BE2C (cell line): ENCODE results near the gene CALM3.
A peak's percentile ranks its signal among the peaks of the same experiment; 100 is the strongest.

ENCODE experiments used
- DNase-seq: peaks from one replicate; pipeline ENCODE4 v3.0.0-alpha.2; 2020
- H3K27me3 ChIP-seq: fragments of 250-450 bp; sonication (Bioruptor Pico); 2 replicates; pipeline ENCODE4 v1.5.1; 2020; ENCODE audit warnings: mild to moderate bottlenecking
- H3K36me3 ChIP-seq: fragments of 250-450 bp; sonication (Bioruptor Pico); 2 replicates; pipeline ENCODE4 v1.5.1; 2020; ENCODE audit warnings: mild to moderate bottlenecking
- H3K4me1 ChIP-seq: fragments of 250-450 bp; sonication (Bioruptor Pico); 2 replicates; pipeline ENCODE4 v1.5.1; 2020
- H3K4me3 ChIP-seq: 2 replicates; pipeline ENCODE4 v1.5.1; 2011; ENCODE audit warnings: low read depth, low read length
- H3K9me3 ChIP-seq: fragments of 250-450 bp; sonication (Bioruptor Pico); 2 replicates; pipeline ENCODE4 v1.5.1; 2020
- TF ChIP-seq, protein P1 (sequence below): IDR thresholded peaks from 2 replicates; pipeline ENCODE4 v1.5.1; 2012; ENCODE audit warnings: mild to moderate bottlenecking, low read depth, low read length

Gene CALM3

DNA sequence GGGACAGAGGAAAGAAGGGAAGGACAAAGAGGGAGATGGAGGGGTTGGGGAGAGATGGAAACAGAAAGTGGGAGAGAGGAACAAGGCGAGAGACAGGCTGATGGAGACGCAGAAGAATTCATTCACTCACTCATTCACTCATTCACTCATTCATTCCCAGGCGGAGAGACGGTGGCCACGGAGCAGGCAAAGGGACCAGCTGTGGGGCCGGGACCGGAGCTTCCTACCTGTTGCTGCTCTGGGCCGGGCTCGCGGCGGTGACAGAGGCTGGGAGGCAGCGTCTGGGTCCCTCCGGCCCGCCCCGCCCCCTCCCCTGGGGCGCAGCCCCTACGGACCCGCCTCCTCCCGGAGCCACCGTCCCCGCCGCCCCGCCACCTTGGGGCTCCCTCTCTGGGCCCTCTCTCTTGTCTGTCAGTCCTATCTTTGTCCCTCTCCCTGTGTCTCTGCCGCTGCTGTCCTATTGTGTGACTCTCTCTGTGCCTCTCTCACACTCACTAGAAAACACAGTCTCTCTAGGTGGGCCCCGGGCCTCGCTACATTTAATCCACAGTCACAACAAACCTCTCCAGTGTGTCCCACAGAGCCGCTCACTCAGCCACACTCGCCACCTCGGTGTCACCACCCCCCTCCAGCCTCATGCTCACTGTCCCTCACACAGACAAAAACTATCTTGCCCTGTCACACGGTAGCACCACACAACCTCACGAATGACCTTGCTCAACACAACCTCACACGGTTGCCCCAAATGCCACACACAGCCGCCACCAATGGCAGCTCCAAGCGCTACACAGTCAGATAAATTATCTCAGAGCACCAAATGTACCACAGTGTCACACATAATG is 35.0 kb downstream of the CALM3 start, which contains the start of gene GNG8:
GNG8 (minus strand) TSS at position 283 of the 842 bp plus-strand sequence. CDS start 1,520 bp downstream, outside the sequence.
- no peak for DNase-seq
- Histone ChIP-seq H3K4me1 (peaks cover 29% of the 10 kb centered on the region), H3K27me3 (no peaks in the 10 kb centered on the region), H3K36me3 (no peaks in the 10 kb centered on the region), H3K4me3 (no peak within 1 kb of the TSS), H3K9me3 (no peaks in the 10 kb centered on the region)
- TF ChIP-seq, protein P1, sequence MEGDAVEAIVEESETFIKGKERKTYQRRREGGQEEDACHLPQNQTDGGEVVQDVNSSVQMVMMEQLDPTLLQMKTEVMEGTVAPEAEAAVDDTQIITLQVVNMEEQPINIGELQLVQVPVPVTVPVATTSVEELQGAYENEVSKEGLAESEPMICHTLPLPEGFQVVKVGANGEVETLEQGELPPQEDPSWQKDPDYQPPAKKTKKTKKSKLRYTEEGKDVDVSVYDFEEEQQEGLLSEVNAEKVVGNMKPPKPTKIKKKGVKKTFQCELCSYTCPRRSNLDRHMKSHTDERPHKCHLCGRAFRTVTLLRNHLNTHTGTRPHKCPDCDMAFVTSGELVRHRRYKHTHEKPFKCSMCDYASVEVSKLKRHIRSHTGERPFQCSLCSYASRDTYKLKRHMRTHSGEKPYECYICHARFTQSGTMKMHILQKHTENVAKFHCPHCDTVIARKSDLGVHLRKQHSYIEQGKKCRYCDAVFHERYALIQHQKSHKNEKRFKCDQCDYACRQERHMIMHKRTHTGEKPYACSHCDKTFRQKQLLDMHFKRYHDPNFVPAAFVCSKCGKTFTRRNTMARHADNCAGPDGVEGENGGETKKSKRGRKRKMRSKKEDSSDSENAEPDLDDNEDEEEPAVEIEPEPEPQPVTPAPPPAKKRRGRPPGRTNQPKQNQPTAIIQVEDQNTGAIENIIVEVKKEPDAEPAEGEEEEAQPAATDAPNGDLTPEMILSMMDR = no peak

DNA sequence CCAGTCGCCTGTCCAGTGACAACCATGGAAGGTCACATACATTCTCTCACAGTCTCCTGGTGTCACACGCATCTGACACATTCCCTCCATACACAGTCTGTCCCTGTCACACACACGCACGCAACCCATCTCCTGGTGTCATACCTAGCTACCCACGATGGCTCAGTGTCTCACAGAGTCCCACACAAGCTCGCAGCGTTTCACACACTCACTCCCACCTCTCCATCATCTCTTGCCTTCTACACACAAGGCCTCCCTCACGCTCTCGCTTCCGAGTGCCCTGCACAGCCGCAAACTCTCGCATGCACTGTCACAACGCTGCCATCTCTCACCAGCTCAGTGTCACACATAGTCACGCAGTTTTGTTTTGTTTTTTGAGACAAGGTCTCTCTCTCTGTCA is 36.1 kb downstream of the CALM3 start:
- Histone ChIP-seq H3K9me3 (no peaks in the 10 kb centered on the region), H3K4me3 (no peak overlapping the region), H3K4me1 (peaks cover 19% of the 10 kb centered on the region), H3K36me3 (no peaks in the 10 kb centered on the region), H3K27me3 (no peaks in the 10 kb centered on the region)
- TF ChIP-seq, protein P1 = no peak
- no peak for DNase-seq

DNA sequence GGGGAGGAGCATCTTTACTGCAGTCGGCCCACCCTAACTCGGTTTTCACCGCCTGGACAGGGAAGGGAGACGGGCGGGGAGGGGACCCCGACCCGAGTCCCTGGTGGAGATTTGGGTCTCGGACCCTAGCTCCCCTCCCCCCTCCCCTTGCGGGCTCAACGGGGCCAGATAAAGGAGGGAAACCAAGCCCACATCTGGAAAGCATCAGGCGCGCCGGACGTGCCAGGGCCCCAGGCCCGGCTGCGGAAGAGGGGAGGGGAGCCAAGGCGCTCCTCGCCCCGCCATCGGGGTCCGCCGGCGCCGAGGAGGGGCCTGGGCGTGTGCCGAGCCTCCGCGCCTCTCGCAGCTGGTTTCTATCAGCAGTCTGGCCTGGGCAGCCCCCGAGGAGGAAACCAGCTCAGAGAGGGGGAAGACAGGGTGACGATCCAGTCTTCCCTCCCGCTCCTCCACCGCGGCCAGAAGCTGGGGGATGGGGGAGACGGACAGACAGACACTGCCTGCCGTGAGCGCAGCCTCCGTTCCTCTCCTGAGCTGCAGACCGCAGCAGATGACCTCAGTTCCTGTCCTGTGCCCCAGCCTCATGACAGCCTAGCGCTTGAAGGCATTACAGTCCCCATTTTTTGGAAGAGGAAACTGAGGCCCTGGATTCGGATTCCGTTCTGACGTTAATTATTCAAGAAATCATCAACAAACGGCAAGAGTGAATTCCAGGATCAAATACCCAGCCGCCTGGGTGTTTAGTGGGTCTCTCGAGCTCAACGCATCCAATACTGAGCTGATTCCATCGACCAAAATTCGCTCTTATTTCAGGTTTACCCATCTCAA is 38.4 kb downstream of the CALM3 start:
- peak; percentile 81 for DNase-seq
- Histone ChIP-seq H3K36me3 (no peaks in the 10 kb centered on the region), H3K4me1 (peaks cover 11% of the 10 kb centered on the region), H3K27me3 (no peaks in the 10 kb centered on the region), H3K4me3 (peak overlapping the region; percentile 69), H3K9me3 (no peaks in the 10 kb centered on the region)
- TF ChIP-seq, protein P1 = no peak

DNA sequence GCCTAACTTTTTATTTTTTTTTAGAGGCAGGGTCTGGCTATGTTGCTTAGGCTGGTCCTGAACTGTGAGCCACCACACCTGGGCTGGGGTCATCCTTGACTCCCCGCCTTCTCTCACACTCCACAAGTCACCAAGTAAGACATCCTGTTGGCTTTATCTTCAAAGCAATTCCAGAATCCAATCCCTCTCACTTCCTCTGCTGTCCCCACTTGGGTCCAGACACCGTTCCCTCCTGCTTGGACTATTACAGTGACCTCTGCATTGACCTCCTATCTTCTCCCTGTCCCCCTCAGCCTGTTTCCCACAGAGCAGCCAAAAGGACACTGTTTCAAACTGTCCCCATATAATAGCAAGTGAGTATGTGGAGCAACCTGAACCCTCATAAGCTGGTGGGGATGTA is 39.5 kb downstream of the CALM3 start:
- no peaks in the 10 kb centered on the region for H3K36me3 ChIP-seq
- TF ChIP-seq, protein P1 = no peak
- DNase-seq = no peak
- peaks cover 6% of the 10 kb centered on the region; the same call in 1 of the 2 replicates for H3K4me1 ChIP-seq
- H3K9me3 ChIP-seq = no peaks in the 10 kb centered on the region
- H3K4me3 ChIP-seq = no peak overlapping the region
- no peaks in the 10 kb centered on the region for H3K27me3 ChIP-seq

DNA sequence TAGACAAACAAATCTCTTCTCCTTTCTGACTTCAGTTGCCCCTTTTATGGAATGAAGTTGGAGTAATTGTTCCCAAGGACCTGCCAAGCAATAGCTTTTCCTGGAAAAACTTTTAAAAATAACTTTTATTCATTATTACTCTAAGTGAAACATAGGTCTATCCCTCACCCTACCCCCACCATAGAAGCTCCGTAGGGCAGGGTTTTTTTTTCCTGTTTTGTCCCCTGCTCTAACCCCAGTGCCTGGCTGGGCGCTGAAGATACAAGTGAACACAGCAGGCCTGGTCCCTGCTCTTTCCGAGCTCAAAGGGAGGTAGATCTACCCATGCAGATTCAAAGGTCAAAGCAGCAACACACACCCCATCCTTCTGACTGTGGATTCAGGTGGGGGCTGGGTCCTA is 43.6 kb downstream of the CALM3 start:
- DNase-seq = no peak
- H3K4me1 ChIP-seq = peaks cover 6% of the 10 kb centered on the region; the same call in 1 of the 2 replicates
- H3K36me3 ChIP-seq = no peaks in the 10 kb centered on the region
- TF ChIP-seq, protein P1 = no peak
- H3K9me3 ChIP-seq = no peaks in the 10 kb centered on the region; the same call in 1 of the 2 replicates
- no peak overlapping the region for H3K4me3 ChIP-seq
- no peaks in the 10 kb centered on the region for H3K27me3 ChIP-seq
